ENCODE data around the gene ITIH5. TPM values are rescaled to one million over a fixed set of nuclear protein-coding genes. Genes with fewer than 3 reads are reported as not detected.

Gene ITIH5
- total and polyA plus RNA-seq, 2 of the 13 experiments (the other 11 are each of a cell fraction or from before 2014, with no cell fraction given) = 4.7 to 8.9 TPM

GRCh38 chr10:7587865-7588188 is 78.9 kb downstream of the ITIH5 start:
- no peaks in the 10 kb centered on the region for H3K27me3 ChIP-seq (ENCODE audit: control insufficient read depth in 1 of 2, insufficient read depth in 2 of 2, low read length in 2 of 2)
- FAIRE-seq = no peak
- no peaks in the 10 kb centered on the region for H3K79me2 ChIP-seq (ENCODE audit: insufficient read depth, low read length)
- in situ Hi-C loops (cut with HindIII; ENCODE audit: extremely low pct_ligation_motif_present, low pct_unique_long_range_greater_than_20kb) (no loop called here), intact Hi-C loops (cut with micrococcal nuclease; ENCODE audit: unreplicated experiment) (no loop called here)
- no peak overlapping the region for H3K27ac ChIP-seq (ENCODE audit: extremely low read length, insufficient read depth, low read length)
- no peaks in the 10 kb centered on the region for H3K9me3 ChIP-seq (ENCODE audit: low read length)
- no TSS peak for BruUV-seq (replicated peaks)
- H3K4me2 ChIP-seq (ENCODE audit: low read depth, low read length) = no peak overlapping the region
- CTCF ChIA-PET (ENCODE audit: low intra/inter-chr PET ratio, low total read pairs) = no interaction called here
- no peak overlapping the region for H2AFZ ChIP-seq (ENCODE audit: low read length)
- no peaks in the 10 kb centered on the region for H3K4me1 ChIP-seq (ENCODE audit: insufficient read depth, low read length)
- DNase-seq (ENCODE audit: low spot score) = no peak
- no peak overlapping the region for H3K9ac ChIP-seq (ENCODE audit: insufficient read depth, low read depth, low read length)
- no peaks in the 10 kb centered on the region for H3K36me3 ChIP-seq (replicated peaks in 1 of 2; ENCODE audit: control insufficient read depth in 1 of 2, insufficient read depth in 2 of 2, low read length in 2 of 2)
- ATAC-seq = no peak
- H4K20me1 ChIP-seq (ENCODE audit: insufficient read depth, low read length) = no peaks in the 10 kb centered on the region
- 94% methylated on average over 6 of the region's 6 CpGs for WGBS (ENCODE audit: low lambda C conversion rate)
- TF ChIP-seq ZNF839 (CRISPR knock-in tag; IDR thresholded peaks at IDR 0.05; ENCODE audit: borderline replicate concordance) (no peak), CCAR2 (optimal IDR thresholded peaks at IDR 0.05; ENCODE audit: low read depth, low read length) (no peak), ZNF562 (CRISPR knock-in tag; IDR thresholded peaks at IDR 0.05; ENCODE audit: borderline replicate concordance) (no peak), CC2D1A (CRISPR knock-in tag; IDR thresholded peaks at IDR 0.05) (no peak), HNRNPK (IDR thresholded peaks at IDR 0.05; ENCODE audit: low read depth, low read length, poor library complexity, severe bottlenecking) (no peak), REST (IDR thresholded peaks at IDR 0.05; ENCODE audit: borderline replicate concordance in 1 of 2, low read depth in 1 of 2, low read length in 2 of 2) (no peak), BRCA1 (CRISPR knock-in tag; IDR thresholded peaks at IDR 0.05) (no peak), BCL6 (CRISPR knock-in tag; IDR thresholded peaks at IDR 0.05) (no peak), ZNF10 (CRISPR knock-in tag; IDR thresholded peaks at IDR 0.05; ENCODE audit: borderline replicate concordance, low read depth) (no peak), CENPT (CRISPR knock-in tag; IDR thresholded peaks at IDR 0.05; ENCODE audit: low read depth) (no peak), ZNF674 (CRISPR knock-in tag; IDR thresholded peaks at IDR 0.05; ENCODE audit: low read depth) (no peak), ZNF24 (IDR thresholded peaks at IDR 0.05) (no peak), ZNF543 (CRISPR knock-in tag; IDR thresholded peaks at IDR 0.05) (no peak), ZSCAN25 (CRISPR knock-in tag; IDR thresholded peaks at IDR 0.05) (no peak), CBX1 (IDR thresholded peaks at IDR 0.05; ENCODE audit: low read depth) (no peak), MTF1 (CRISPR knock-in tag; IDR thresholded peaks at IDR 0.05) (no peak)
- TF ChIP-seq, protein P1, sequence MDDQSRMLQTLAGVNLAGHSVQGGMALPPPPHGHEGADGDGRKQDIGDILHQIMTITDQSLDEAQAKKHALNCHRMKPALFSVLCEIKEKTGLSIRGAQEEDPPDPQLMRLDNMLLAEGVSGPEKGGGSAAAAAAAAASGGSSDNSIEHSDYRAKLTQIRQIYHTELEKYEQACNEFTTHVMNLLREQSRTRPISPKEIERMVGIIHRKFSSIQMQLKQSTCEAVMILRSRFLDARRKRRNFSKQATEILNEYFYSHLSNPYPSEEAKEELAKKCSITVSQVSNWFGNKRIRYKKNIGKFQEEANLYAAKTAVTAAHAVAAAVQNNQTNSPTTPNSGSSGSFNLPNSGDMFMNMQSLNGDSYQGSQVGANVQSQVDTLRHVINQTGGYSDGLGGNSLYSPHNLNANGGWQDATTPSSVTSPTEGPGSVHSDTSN (CRISPR knock-in tag; IDR thresholded peaks at IDR 0.05; ENCODE audit: borderline replicate concordance) = no peak
- TF ChIP-seq, protein P2, sequence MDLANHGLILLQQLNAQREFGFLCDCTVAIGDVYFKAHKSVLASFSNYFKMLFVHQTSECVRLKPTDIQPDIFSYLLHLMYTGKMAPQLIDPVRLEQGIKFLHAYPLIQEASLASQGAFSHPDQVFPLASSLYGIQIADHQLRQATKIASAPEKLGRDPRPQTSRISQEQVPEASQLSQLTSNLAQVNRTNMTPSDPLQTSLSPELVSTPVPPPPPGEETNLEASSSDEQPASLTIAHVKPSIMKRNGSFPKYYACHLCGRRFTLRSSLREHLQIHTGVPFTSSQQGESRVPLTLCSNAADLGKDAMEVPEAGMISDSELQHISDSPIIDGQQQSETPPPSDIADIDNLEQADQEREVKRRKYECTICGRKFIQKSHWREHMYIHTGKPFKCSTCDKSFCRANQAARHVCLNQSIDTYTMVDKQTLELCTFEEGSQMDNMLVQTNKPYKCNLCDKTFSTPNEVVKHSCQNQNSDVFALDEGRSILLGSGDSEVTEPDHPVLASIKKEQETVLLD (CRISPR knock-in tag; IDR thresholded peaks at IDR 0.05; ENCODE audit: low read depth) = no peak
- no peak overlapping the region for H3K4me3 ChIP-seq (replicated peaks in 1 of 3; ENCODE audit: insufficient read depth in 1 of 3, low read depth in 2 of 3, low read length in 3 of 3)
- POLR2A ChIA-PET = no interaction called here
